Astrocyte of the spinal cord (primary cell): ENCODE results near the gene DNAJC9.

ENCODE experiments used
- DNase-seq: peaks from one replicate; pipeline ENCODE4 v3.0.0; 2011; ENCODE audit warnings: low read depth, low spot score
- H3K4me3 ChIP-seq: 2 replicates; pipeline ENCODE4 v1.5.1; 2011; ENCODE audit warnings: low read depth, mild to moderate bottlenecking, low read length, moderate library complexity
- CTCF ChIP-seq: IDR thresholded peaks from 2 replicates; pipeline ENCODE4 v1.5.1; 2012; ENCODE audit warnings: low read depth, mild to moderate bottlenecking, low read length, inconsistent platforms
- in situ Hi-C: cut with HindIII; loops from 2 replicates; pipeline ENCODE4 v1.10.0; 2017; ENCODE audit warnings: low sequenced_read_pairs

DNAJC9 gene

GRCh38 chr10:73252445-73253224, 5.6 kb upstream of the DNAJC9 start, which contains the start of gene MRPS16:
Gene MRPS16, minus strand, starts transcription at chr10:73252644. Its CDS starts 162 bp downstream, at chr10:73252482.
- no peak for TF ChIP-seq CTCF

GRCh38 chr10:73251683-73252444, 4.8 kb upstream of the DNAJC9 start:
- DNase-seq: no peak
- no peak for TF ChIP-seq CTCF
- peak overlapping the region; percentile 80 for H3K4me3 ChIP-seq
- in situ Hi-C loops: no loop called here

More at GRCh38 chr10:73252445-73253224, 5.6 kb upstream of the DNAJC9 start, which contains the start of gene MRPS16:
- peak within 1 kb of the TSS; percentile 80 for H3K4me3 ChIP-seq
- DNase-seq: peak; percentile 98
- in situ Hi-C loops: no loop called here

DNA sequence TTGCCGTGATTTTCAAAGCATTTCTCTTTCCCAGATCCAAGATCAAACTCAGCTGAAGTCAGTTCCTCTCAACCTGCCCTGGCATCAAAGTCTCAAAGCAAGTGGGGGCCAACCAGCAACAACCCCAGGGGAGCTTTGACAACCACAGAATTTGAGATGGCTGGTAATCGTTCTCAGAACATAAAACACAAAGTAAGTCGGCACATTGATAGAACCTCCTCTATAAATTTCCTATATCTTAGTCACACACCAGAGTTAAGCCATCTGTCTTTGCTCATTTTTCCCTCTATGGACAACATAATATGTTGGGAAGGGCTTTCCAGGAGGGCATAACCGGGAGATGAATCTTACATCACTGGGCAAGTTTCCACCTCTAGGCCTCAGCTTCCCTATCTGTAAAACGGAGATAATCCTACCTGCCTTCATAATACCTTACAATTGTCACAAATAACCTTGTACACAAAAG, 1.2 kb upstream of the DNAJC9 start:
- H3K4me3 ChIP-seq: no peak overlapping the region
- TF ChIP-seq CTCF: no peak
- no peak for DNase-seq
- in situ Hi-C loops: no loop called here

GRCh38 chr10:73247509-73248258, 629 bp upstream of the DNAJC9 start:
- no peak for DNase-seq
- in situ Hi-C loops: no loop called here
- peak overlapping the region; percentile 84 for H3K4me3 ChIP-seq
- TF ChIP-seq CTCF: no peak

DNA sequence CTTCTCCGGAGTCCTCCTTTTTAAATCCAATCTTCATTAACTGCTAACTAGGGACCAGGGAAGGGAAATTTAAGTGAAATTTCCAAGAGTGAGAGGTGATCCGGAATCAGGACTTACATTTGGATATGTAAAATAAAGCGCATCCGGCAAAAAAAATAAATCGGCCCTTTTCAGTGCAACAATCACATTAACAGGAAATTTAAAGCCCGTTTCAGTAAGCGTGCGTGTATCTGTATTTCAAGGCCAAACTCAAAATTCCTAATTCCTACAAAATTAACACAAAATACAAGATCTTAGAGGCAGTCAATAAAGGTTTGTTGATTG, 771 bp downstream of the DNAJC9 start:
- no peak for TF ChIP-seq CTCF
- H3K4me3 ChIP-seq: peak overlapping the region; percentile 84
- in situ Hi-C loops: no loop called here
- DNase-seq: peak; percentile 20

- in situ Hi-C loops: no loop called here
- H3K4me3 ChIP-seq: peak overlapping the region; percentile 84
- no peak for DNase-seq
These were observed 2.1 kb downstream of the DNAJC9 start for GRCh38 chr10:73244866-73245477.

More at GRCh38 chr10:73244866-73245477, 2.1 kb downstream of the DNAJC9 start:
- TF ChIP-seq CTCF: no peak
